GM23338 (cell line): ENCODE results near the gene ERC1. TPM values are rescaled to one million over a fixed set of nuclear protein-coding genes. Genes with fewer than 3 reads are reported as not detected.

Experiments used
- ATAC-seq: fragments of 200-7000 bp; cut with Tn5 transposase; 3 replicates; pipeline ENCODE4 v1.9.1; 2020
- DNase-seq: peaks from one replicate; pipeline ENCODE4 v3.0.0-alpha.2; 2015; ENCODE audit warnings: low spot score
- H2AFZ ChIP-seq: fragments of 200-600 bp; sonication (generic); 2 replicates; pipeline ENCODE4 v1.8.0; 2016; ENCODE audit warnings: antibody characterized with exemption, mild to moderate bottlenecking, moderate library complexity
- H3F3A ChIP-seq: fragments of 200-600 bp; sonication (generic); replicated peaks from 2 replicates; pipeline ENCODE4 v1.8.0; 2017; ENCODE audit warnings: antibody characterized with exemption, mixed run types, low read depth
- H3K27ac ChIP-seq: fragments of 200-600 bp; sonication (generic); 2 replicates; pipeline ENCODE4 v1.6.1; 2016; ENCODE audit warnings: low read depth
- H3K27me3 ChIP-seq: fragments of 200-600 bp; sonication (generic); 2 replicates; pipeline ENCODE4 v1.8.0; 2016; ENCODE audit warnings: mild to moderate bottlenecking, mixed run types, moderate library complexity; ENCODE audit not compliant: insufficient read depth
- H3K36me3 ChIP-seq: fragments of 200-600 bp; sonication (generic); 2 replicates; pipeline ENCODE4 v1.8.0; 2016; ENCODE audit warnings: mild to moderate bottlenecking; ENCODE audit not compliant: insufficient read depth
- H3K4me1 ChIP-seq: fragments of 200-600 bp; sonication (generic); 2 replicates; pipeline ENCODE4 v1.8.0; 2016; ENCODE audit warnings: mild to moderate bottlenecking, moderate library complexity; ENCODE audit not compliant: insufficient read depth
- H3K4me2 ChIP-seq: fragments of 200-600 bp; sonication (generic); 2 replicates; pipeline ENCODE4 v1.7.1; 2017; ENCODE audit warnings: mixed run types
- H3K4me3 ChIP-seq: fragments of 200-600 bp; sonication (generic); 2 replicates; pipeline ENCODE4 v1.6.1; 2016; ENCODE audit warnings: mixed run types
- H3K79me2 ChIP-seq: fragments of 200-600 bp; sonication (generic); replicated peaks from 2 replicates; pipeline ENCODE4 v1.8.0; 2017; ENCODE audit warnings: mild to moderate bottlenecking; ENCODE audit not compliant: insufficient read depth
- H3K9me2 ChIP-seq: fragments of 200-600 bp; sonication (generic); 2 replicates; pipeline ENCODE4 v1.8.0; 2017; ENCODE audit not compliant: insufficient read depth
- H4K20me1 ChIP-seq: fragments of 200-600 bp; sonication (generic); replicated peaks from 2 replicates; pipeline ENCODE4 v1.8.0; 2017; ENCODE audit warnings: mild to moderate bottlenecking; ENCODE audit not compliant: insufficient read depth
- H3K27ac Mint-ChIP-seq: 2 replicates; pipeline ENCODE4 v1.8.0; 2020; ENCODE audit warnings: inconsistent platforms, mild to moderate bottlenecking, moderate library complexity, mixed read lengths
- H3K27me3 Mint-ChIP-seq: 3 replicates; pipeline ENCODE4 v1.8.0; 2022; ENCODE audit warnings: low read depth, mild to moderate bottlenecking, moderate library complexity, mixed read lengths, inconsistent platforms; ENCODE audit not compliant: insufficient read depth, poor library complexity
- H3K36me3 Mint-ChIP-seq: 3 replicates; pipeline ENCODE4 v1.8.0; 2021; ENCODE audit warnings: low read depth, mild to moderate bottlenecking, inconsistent platforms, moderate library complexity, mixed read lengths
- H3K4me1 Mint-ChIP-seq: 3 replicates; pipeline ENCODE4 v1.8.0; 2020; ENCODE audit warnings: mild to moderate bottlenecking, inconsistent platforms, mixed read lengths
- H3K4me3 Mint-ChIP-seq: 3 replicates; pipeline ENCODE4 v1.8.0; 2021; ENCODE audit warnings: moderate library complexity, mild to moderate bottlenecking, inconsistent platforms, mixed read lengths
- H3K9me3 Mint-ChIP-seq: 3 replicates; pipeline ENCODE4 v1.8.0; 2020; ENCODE audit warnings: moderate library complexity, mild to moderate bottlenecking, inconsistent platforms, mixed read lengths
- CREB1 ChIP-seq: fragments of 250-450 bp; sonication (Bioruptor Pico); IDR thresholded peaks from 2 replicates; pipeline ENCODE4 v1.5.0; 2020; ENCODE audit warnings: low read depth, mild to moderate bottlenecking, moderate library complexity
- NANOG ChIP-seq: IDR thresholded peaks from 2 replicates; pipeline ENCODE4 v1.6.1; 2016; ENCODE audit warnings: antibody characterized with exemption, borderline replicate concordance
- POLR2AphosphoS5 ChIP-seq: IDR thresholded peaks from 2 replicates; pipeline ENCODE4 v1.6.1; 2016; ENCODE audit warnings: antibody characterized with exemption, low read depth
- REST ChIP-seq: IDR thresholded peaks from one replicate; pipeline ENCODE4 v1.6.1; 2018; ENCODE audit warnings: antibody characterized with exemption; ENCODE audit not compliant: unreplicated experiment
- ZNF114 ChIP-seq: fragments of 250-450 bp; sonication (Bioruptor Pico); IDR thresholded peaks from 2 replicates; pipeline ENCODE4 v1.5.0; 2020; ENCODE audit warnings: mild to moderate bottlenecking, moderate library complexity
- ZNF331 ChIP-seq: fragments of 250-450 bp; sonication (Bioruptor Pico); IDR thresholded peaks from 2 replicates; pipeline ENCODE4 v1.5.0; 2020; ENCODE audit warnings: low read depth, mild to moderate bottlenecking, moderate library complexity
- ZNF462 ChIP-seq: fragments of 250-450 bp; sonication (Bioruptor Pico); IDR thresholded peaks from 2 replicates; pipeline ENCODE4 v1.5.0; 2020; ENCODE audit warnings: mild to moderate bottlenecking, moderate library complexity
- polyA plus RNA-seq: library from polyadenylated mRNA; unstranded; fragments of >200 nt; fragmentation: Nextera tagmentation; extraction: Ambion mirVana; gene quantifications from 2 replicates; pipeline ENCODE4 v1.2.1, GENCODE V29; 2016
- total RNA-seq: library from RNA; depleted of rRNA; stranded (reverse); fragments of >200 nt; shearing (Covaris generic); gene quantifications from 2 replicates; pipeline ENCODE4 v1.2.3, GENCODE V29; 2014

Gene ERC1
- total and polyA plus RNA-seq, 2 experiments from 2014 or later, result 28.1 to 35.3 TPM

- Histone ChIP-seq H3K27me3 (no peaks in the 10 kb centered on the region), H3K27ac (no peak overlapping the region), H3K4me3 (no peak overlapping the region), H3F3A (peaks cover 5% of the 10 kb centered on the region; the same call in 1 of the 2 replicates), H3K9me2 (no peaks in the 10 kb centered on the region), H3K79me2 (peaks cover 75% of the 10 kb centered on the region), H3K4me1 (no peaks in the 10 kb centered on the region), H2AFZ (no peak overlapping the region), H3K36me3 (no peaks in the 10 kb centered on the region), H4K20me1 (peaks cover 12% of the 10 kb centered on the region; the same call in 1 of the 2 replicates), H3K4me2 (no peak overlapping the region)
- DNase-seq, result no peak
- H3K9me3 Mint-ChIP-seq, result no peaks in the 10 kb centered on the region
- no peak for TF ChIP-seq ZNF114 (CRISPR knock-in tag)
- TF ChIP-seq ZNF331 (CRISPR knock-in tag), result no peak
- TF ChIP-seq POLR2AphosphoS5, result no peak
- TF ChIP-seq CREB1 (CRISPR knock-in tag), result no peak
- TF ChIP-seq REST, result no peak
- no peak for TF ChIP-seq NANOG
- TF ChIP-seq ZNF462, result no peak
- no peak overlapping the region for H3K4me3 Mint-ChIP-seq
- peaks cover 3% of the 10 kb centered on the region; the same call in 2 of the 3 replicates for H3K4me1 Mint-ChIP-seq
- H3K36me3 Mint-ChIP-seq, result no peaks in the 10 kb centered on the region
- no peaks in the 10 kb centered on the region for H3K27me3 Mint-ChIP-seq
- H3K27ac Mint-ChIP-seq, result no peak overlapping the region
- ATAC-seq, result no peak
These were observed 103.7 kb downstream of the ERC1 start for GRCh38 chr12:1094714-1095113.
